MM.1S (cell line): Measurements from ENCODE around the gene IRF1.

Experiments used
- EZH2 ChIP-seq: fragments of 300-600 bp; sonication (generic); optimal IDR thresholded peaks from 2 replicates; pipeline ENCODE3; 2017; ENCODE audit warnings: low read depth, mild to moderate bottlenecking, antibody characterized with exemption, low read length, mixed read lengths
- EZH2phosphoT487 ChIP-seq: fragments of 300-600 bp; sonication (generic); IDR thresholded peaks from 2 replicates; pipeline ENCODE4 v1.6.1; 2018; ENCODE audit warnings: antibody characterized with exemption, low read length
- TF ChIP-seq, protein P1 (sequence below): fragments of 300-600 bp; sonication (generic); IDR thresholded peaks from 2 replicates; pipeline ENCODE4 v1.5.1; 2016; ENCODE audit warnings: antibody characterized with exemption, low read length, mixed read lengths

DNA sequence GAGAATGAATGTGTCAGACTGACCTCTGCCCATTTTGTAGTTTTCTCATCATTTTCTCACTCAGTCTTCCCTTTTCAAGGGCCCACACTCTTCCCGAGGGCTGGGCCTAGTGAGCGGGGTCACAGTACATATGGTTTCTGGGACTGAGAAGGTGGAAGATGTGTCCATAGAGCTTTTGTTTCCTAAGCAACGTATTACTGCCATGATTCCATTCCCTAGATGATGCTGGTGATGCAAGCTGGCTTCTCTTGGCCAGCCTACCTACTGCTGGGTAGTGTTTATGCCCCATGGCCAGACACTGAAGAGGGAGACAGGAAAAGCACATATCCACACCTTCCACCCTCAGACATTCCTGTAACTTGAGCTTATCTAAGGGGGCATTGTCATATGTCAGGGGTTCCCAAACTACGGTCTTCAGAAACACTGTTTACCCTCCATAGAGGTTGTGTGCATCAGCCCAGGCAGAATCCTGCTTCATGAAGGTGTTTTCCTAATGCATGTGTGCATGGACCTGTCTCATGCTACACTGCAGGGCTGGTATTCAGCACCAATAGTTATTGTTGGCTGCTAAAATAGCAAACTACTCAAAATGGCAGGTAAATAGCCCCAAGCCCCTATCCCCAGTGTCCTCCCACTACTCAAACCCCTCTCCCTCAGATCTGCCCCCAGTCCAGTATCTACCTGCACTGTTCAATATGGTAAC, 9.5 kb downstream of the IRF1 start:
- TF ChIP-seq, protein P1, sequence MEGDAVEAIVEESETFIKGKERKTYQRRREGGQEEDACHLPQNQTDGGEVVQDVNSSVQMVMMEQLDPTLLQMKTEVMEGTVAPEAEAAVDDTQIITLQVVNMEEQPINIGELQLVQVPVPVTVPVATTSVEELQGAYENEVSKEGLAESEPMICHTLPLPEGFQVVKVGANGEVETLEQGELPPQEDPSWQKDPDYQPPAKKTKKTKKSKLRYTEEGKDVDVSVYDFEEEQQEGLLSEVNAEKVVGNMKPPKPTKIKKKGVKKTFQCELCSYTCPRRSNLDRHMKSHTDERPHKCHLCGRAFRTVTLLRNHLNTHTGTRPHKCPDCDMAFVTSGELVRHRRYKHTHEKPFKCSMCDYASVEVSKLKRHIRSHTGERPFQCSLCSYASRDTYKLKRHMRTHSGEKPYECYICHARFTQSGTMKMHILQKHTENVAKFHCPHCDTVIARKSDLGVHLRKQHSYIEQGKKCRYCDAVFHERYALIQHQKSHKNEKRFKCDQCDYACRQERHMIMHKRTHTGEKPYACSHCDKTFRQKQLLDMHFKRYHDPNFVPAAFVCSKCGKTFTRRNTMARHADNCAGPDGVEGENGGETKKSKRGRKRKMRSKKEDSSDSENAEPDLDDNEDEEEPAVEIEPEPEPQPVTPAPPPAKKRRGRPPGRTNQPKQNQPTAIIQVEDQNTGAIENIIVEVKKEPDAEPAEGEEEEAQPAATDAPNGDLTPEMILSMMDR: no peak
- TF ChIP-seq EZH2phosphoT487 (no peak), EZH2 (no peak)
